Astrocyte (in vitro differentiated cells and primary cell): Measurements from ENCODE around the gene BEND6. TPM values are rescaled to one million over a fixed set of nuclear protein-coding genes. Genes with fewer than 3 reads are reported as not detected.

Experiments
- DNase-seq: peaks from one replicate; pipeline ENCODE4 v3.0.0-alpha.2; 2010; ENCODE audit warnings: low read depth
- FAIRE-seq: peaks from 2 replicates; lab custom pipeline; 2011; peaks lifted over from hg19 to GRCh38; lab: Jason Lieb, UNC
- H2AFZ ChIP-seq: 2 replicates; pipeline ENCODE4 v1.6.0; 2012; ENCODE audit warnings: low read depth, low read length, inconsistent platforms
- H3K27ac ChIP-seq: 2 replicates; pipeline ENCODE4 v1.5.1; 2011; ENCODE audit warnings: low read depth, low read length, inconsistent platforms
- H3K27me3 ChIP-seq: 2 replicates; pipeline ENCODE4 v1.6.0; 2011; ENCODE audit warnings: low read length, inconsistent platforms; ENCODE audit not compliant: insufficient read depth
- H3K36me3 ChIP-seq: 2 replicates; pipeline ENCODE4 v1.5.1; 2011; ENCODE audit warnings: low read length, inconsistent platforms; ENCODE audit not compliant: insufficient read depth
- H3K4me1 ChIP-seq: 2 replicates; pipeline ENCODE4 v1.5.1; 2011; ENCODE audit warnings: low read length, inconsistent platforms; ENCODE audit not compliant: insufficient read depth
- H3K4me2 ChIP-seq: 2 replicates; pipeline ENCODE4 v1.6.0; 2012; ENCODE audit warnings: low read length, inconsistent platforms
- H3K4me3 ChIP-seq: 2 replicates; pipeline ENCODE4 v1.5.1; 2011; ENCODE audit warnings: low read depth, mild to moderate bottlenecking, low read length, inconsistent platforms; ENCODE audit not compliant: insufficient read depth
- H3K79me2 ChIP-seq: 2 replicates; pipeline ENCODE4 v1.6.0; 2012; ENCODE audit warnings: mild to moderate bottlenecking, low read length, inconsistent platforms; ENCODE audit not compliant: insufficient read depth
- H3K9ac ChIP-seq: 2 replicates; pipeline ENCODE4 v1.6.0; 2012; ENCODE audit warnings: mild to moderate bottlenecking, low read length, inconsistent platforms
- H3K9me3 ChIP-seq: 2 replicates; pipeline ENCODE4 v1.5.1; 2012; ENCODE audit warnings: low read depth, mild to moderate bottlenecking, low read length, inconsistent platforms; ENCODE audit not compliant: insufficient read depth
- H4K20me1 ChIP-seq: 2 replicates; pipeline ENCODE4 v1.6.0; 2012; ENCODE audit warnings: low read length, inconsistent platforms; ENCODE audit not compliant: insufficient read depth
- H3K27ac Mint-ChIP-seq: one replicate; pipeline ENCODE4 v1.8.0; 2021; ENCODE audit warnings: mild to moderate bottlenecking, mixed read lengths; ENCODE audit not compliant: unreplicated experiment
- H3K27me3 Mint-ChIP-seq: one replicate; pipeline ENCODE4 v1.8.0; 2021; ENCODE audit warnings: low read depth, mixed read lengths; ENCODE audit not compliant: unreplicated experiment
- H3K36me3 Mint-ChIP-seq: one replicate; pipeline ENCODE4 v1.8.0; 2021; ENCODE audit warnings: low read depth, mixed read lengths; ENCODE audit not compliant: unreplicated experiment
- H3K4me1 Mint-ChIP-seq: one replicate; pipeline ENCODE4 v1.8.0; 2021; ENCODE audit warnings: low read depth, mixed read lengths; ENCODE audit not compliant: unreplicated experiment
- H3K4me3 Mint-ChIP-seq: one replicate; pipeline ENCODE4 v1.8.0; 2021; ENCODE audit warnings: mild to moderate bottlenecking, moderate library complexity, mixed read lengths; ENCODE audit not compliant: unreplicated experiment
- H3K9me3 Mint-ChIP-seq: one replicate; pipeline ENCODE4 v1.8.0; 2021; ENCODE audit warnings: mild to moderate bottlenecking, mixed read lengths; ENCODE audit not compliant: unreplicated experiment
- EZH2 ChIP-seq: IDR thresholded peaks from 2 replicates; pipeline ENCODE4 v1.6.1; 2012; ENCODE audit warnings: mild to moderate bottlenecking, low read length, inconsistent platforms; ENCODE audit not compliant: insufficient read depth
- total RNA-seq: library from RNA; stranded (reverse); gene quantifications from 2 replicates; pipeline ENCODE4 v1.2.1, GENCODE V29; 2021
- TF ChIP-seq, protein P1 (sequence below): IDR thresholded peaks from 2 replicates; pipeline ENCODE4 v1.5.1; 2011; ENCODE audit warnings: low read depth, mild to moderate bottlenecking, inconsistent platforms, low read length, moderate library complexity; ENCODE audit not compliant: insufficient read depth

The BEND6 gene
- total RNA-seq, 1 donor from 2014 or later, result 8.3 TPM

DNA sequence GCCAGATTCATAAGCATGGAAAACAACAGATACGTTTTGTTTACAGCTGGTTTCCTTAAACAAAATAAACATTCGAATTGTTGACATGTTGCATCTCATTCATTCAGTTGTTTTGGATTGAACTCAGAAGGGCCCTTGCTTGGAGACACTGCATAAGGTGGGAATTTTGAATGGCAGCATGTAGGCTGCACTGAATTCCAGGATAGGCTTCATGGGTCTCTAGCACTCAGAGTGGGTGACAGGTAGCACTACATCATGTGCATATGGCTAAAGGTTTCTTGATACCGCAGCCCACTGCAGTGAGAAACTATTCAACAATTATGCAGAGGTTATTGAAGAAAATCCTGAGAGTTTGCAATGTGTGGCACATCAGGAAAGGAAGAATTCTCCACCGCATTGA, 1.6 kb downstream of the BEND6 start:
- Mint-ChIP-seq H3K27ac (no peak overlapping the region), H3K9me3 (no peaks in the 10 kb centered on the region), H3K4me1 (peaks cover 11% of the 10 kb centered on the region), H3K4me3 (peak overlapping the region; percentile 90), H3K36me3 (peaks cover 4% of the 10 kb centered on the region), H3K27me3 (no peaks in the 10 kb centered on the region)
- H3K27ac ChIP-seq, result no peak overlapping the region
- FAIRE-seq (no peak), DNase-seq (no peak)
- no peaks in the 10 kb centered on the region for H3K27me3 ChIP-seq
- peak overlapping the region; percentile 94 for H3K4me3 ChIP-seq
- H2AFZ ChIP-seq, result no peak overlapping the region
- no peak for TF ChIP-seq EZH2
- TF ChIP-seq, protein P1, sequence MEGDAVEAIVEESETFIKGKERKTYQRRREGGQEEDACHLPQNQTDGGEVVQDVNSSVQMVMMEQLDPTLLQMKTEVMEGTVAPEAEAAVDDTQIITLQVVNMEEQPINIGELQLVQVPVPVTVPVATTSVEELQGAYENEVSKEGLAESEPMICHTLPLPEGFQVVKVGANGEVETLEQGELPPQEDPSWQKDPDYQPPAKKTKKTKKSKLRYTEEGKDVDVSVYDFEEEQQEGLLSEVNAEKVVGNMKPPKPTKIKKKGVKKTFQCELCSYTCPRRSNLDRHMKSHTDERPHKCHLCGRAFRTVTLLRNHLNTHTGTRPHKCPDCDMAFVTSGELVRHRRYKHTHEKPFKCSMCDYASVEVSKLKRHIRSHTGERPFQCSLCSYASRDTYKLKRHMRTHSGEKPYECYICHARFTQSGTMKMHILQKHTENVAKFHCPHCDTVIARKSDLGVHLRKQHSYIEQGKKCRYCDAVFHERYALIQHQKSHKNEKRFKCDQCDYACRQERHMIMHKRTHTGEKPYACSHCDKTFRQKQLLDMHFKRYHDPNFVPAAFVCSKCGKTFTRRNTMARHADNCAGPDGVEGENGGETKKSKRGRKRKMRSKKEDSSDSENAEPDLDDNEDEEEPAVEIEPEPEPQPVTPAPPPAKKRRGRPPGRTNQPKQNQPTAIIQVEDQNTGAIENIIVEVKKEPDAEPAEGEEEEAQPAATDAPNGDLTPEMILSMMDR, result no peak
- H3K4me1 ChIP-seq, result peaks cover 44% of the 10 kb centered on the region
- H3K9me3 ChIP-seq, result no peaks in the 10 kb centered on the region
- peaks cover 8% of the 10 kb centered on the region for H4K20me1 ChIP-seq
- peak overlapping the region; percentile 97 for H3K4me2 ChIP-seq
- peaks cover 2% of the 10 kb centered on the region for H3K36me3 ChIP-seq
- peaks cover 40% of the 10 kb centered on the region for H3K79me2 ChIP-seq
- peak overlapping the region; percentile 96 for H3K9ac ChIP-seq

DNA sequence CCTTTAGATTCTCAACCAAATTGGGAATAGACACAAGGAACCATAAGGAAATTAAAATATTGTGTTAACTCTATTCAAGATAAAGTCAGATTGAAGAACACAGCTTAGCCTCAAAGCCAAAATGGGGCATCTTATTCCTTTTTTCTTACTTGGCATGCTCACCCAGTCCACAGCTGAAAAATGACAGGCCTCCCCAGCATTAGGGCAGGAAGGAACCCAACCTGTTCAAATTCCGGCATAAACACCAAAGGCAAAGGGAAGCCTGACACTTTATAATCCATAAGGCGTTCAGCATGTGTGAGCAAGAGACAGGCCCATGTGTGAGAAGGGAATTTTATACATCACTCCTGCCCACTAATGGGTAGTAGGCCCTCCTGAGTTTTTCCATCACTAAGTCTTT, 2.9 kb downstream of the BEND6 start:
- H3K36me3 Mint-ChIP-seq, result peaks cover 2% of the 10 kb centered on the region
- no peaks in the 10 kb centered on the region for H3K9me3 Mint-ChIP-seq
- H3K27me3 Mint-ChIP-seq, result no peaks in the 10 kb centered on the region
- Histone ChIP-seq H3K27ac (peak overlapping the region; percentile 51), H3K27me3 (no peaks in the 10 kb centered on the region), H3K36me3 (no peaks in the 10 kb centered on the region), H2AFZ (no peak overlapping the region), H3K9ac (no peak overlapping the region), H3K79me2 (peaks cover 28% of the 10 kb centered on the region), H4K20me1 (peaks cover 6% of the 10 kb centered on the region), H3K9me3 (no peaks in the 10 kb centered on the region), H3K4me1 (peaks cover 45% of the 10 kb centered on the region), H3K4me2 (peak overlapping the region; percentile 55), H3K4me3 (no peak overlapping the region)
- H3K27ac Mint-ChIP-seq, result no peak overlapping the region
- H3K4me1 Mint-ChIP-seq, result peaks cover 15% of the 10 kb centered on the region
- H3K4me3 Mint-ChIP-seq, result no peak overlapping the region
- FAIRE-seq (no peak), DNase-seq (no peak)
- TF ChIP-seq EZH2, result no peak
- TF ChIP-seq, protein P1, result no peak

DNA sequence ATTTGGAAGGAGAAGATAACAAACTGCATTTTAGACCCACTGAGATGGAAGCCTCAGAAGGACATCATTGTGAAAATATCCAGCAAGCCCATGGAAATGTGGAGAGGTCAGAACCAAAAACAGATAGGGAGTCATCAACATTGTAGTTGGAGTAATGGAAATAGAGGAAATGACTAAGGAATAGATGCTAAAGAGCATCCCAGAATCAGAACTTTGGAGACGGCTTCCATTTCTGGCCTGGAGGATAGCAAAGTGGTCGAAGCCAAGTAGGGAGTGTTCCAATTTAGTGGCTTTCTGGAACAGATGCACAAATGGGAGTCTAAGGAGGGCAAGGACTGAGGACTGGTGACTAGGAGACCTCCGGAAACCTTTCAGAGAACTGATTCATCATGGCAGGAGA, 3.6 kb downstream of the BEND6 start:
- no peak for TF ChIP-seq EZH2
- TF ChIP-seq, protein P1, result no peak
- Histone ChIP-seq H3K9me3 (no peaks in the 10 kb centered on the region), H3K4me3 (no peak overlapping the region), H3K9ac (no peak overlapping the region), H3K4me2 (peak overlapping the region; percentile 55), H3K79me2 (peaks cover 22% of the 10 kb centered on the region), H2AFZ (no peak overlapping the region), H3K36me3 (no peaks in the 10 kb centered on the region), H3K27me3 (no peaks in the 10 kb centered on the region), H3K27ac (peak overlapping the region; percentile 51), H4K20me1 (no peaks in the 10 kb centered on the region), H3K4me1 (peaks cover 40% of the 10 kb centered on the region)
- DNase-seq, result peak; percentile 54
- peak; percentile 67 for FAIRE-seq
- no peaks in the 10 kb centered on the region for H3K9me3 Mint-ChIP-seq
- no peak overlapping the region for H3K27ac Mint-ChIP-seq
- H3K27me3 Mint-ChIP-seq, result no peaks in the 10 kb centered on the region
- H3K4me3 Mint-ChIP-seq, result no peak overlapping the region
- peaks cover 2% of the 10 kb centered on the region for H3K36me3 Mint-ChIP-seq
- peaks cover 19% of the 10 kb centered on the region for H3K4me1 Mint-ChIP-seq
